HepG2 (cell line): ENCODE measurements around the gene C1orf159. TPM values are rescaled to one million over a fixed set of nuclear protein-coding genes. Genes with fewer than 3 reads are reported as not detected.

Source experiments
- ASH2L ChIP-seq: fragments of 300-600, 200-600 bp; sonication (generic); IDR thresholded peaks from 2 replicates; pipeline ENCODE4 v1.7.0; 2017; ENCODE audit warnings: low read depth, mild to moderate bottlenecking, moderate library complexity, mixed read lengths, low read length; ENCODE audit not compliant: insufficient read length
- CEBPG ChIP-seq: IDR thresholded peaks from 2 replicates; pipeline ENCODE4 v1.6.1; 2016
- FOXA1 ChIP-seq, 2 experiments: fragments of 450-650 bp in 1 of 2; sonication (generic) in 1 of 2; formaldehyde crosslinking in 1 of 2; IDR thresholded peaks; 2 replicates each; pipeline versions ENCODE4 v1.4.0 to v1.6.1; 2016 to 2020; ENCODE audit warnings: missing genetic modification reagents in 1 of 2
- GLI4 ChIP-seq: sonication (generic); formaldehyde crosslinking; IDR thresholded peaks from 2 replicates; pipeline ENCODE4 v1.5.1; 2020; ENCODE audit warnings: missing genetic modification reagents, mild to moderate bottlenecking, moderate library complexity, borderline replicate concordance
- MTERF4 ChIP-seq: sonication (generic); formaldehyde crosslinking; IDR thresholded peaks from 2 replicates; pipeline ENCODE4 v1.8.0; 2023; ENCODE audit warnings: mild to moderate bottlenecking, missing genetic modification reagents
- PHF20 ChIP-seq: sonication (generic); formaldehyde crosslinking; IDR thresholded peaks from 2 replicates; pipeline ENCODE4 v1.5.0; 2020; ENCODE audit warnings: mild to moderate bottlenecking, missing genetic modification reagents
- POGZ ChIP-seq: sonication (generic); formaldehyde crosslinking; IDR thresholded peaks from 2 replicates; pipeline ENCODE4 v1.4.0; 2020; ENCODE audit warnings: mild to moderate bottlenecking, missing genetic modification reagents
- SMAD3 ChIP-seq: sonication (generic); formaldehyde crosslinking; IDR thresholded peaks from 2 replicates; pipeline ENCODE4 v1.4.0; 2020; ENCODE audit warnings: missing genetic modification reagents
- SOX6 ChIP-seq, 2 experiments: fragments of 450-650 bp in 1 of 2; sonication (generic) in 1 of 2; formaldehyde crosslinking in 1 of 2; IDR thresholded peaks; 2 replicates each; pipeline versions ENCODE4 v1.4.0 to v1.6.1; 2017 to 2020; ENCODE audit warnings: antibody characterized with exemption in 1 of 2, mild to moderate bottlenecking in 1 of 2, missing genetic modification reagents in 1 of 2
- SP2 ChIP-seq: sonication (generic); formaldehyde crosslinking; IDR thresholded peaks from 2 replicates; pipeline ENCODE4 v1.5.1; 2020; ENCODE audit warnings: mild to moderate bottlenecking, missing genetic modification reagents
- XRCC5 ChIP-seq: fragments of 200-400 bp; formaldehyde crosslinking; optimal IDR thresholded peaks from 2 replicates; pipeline ENCODE3; 2017; ENCODE audit warnings: mild to moderate bottlenecking, low read length
- ZFP90 ChIP-seq: sonication (generic); formaldehyde crosslinking; IDR thresholded peaks from 2 replicates; pipeline ENCODE4 v1.8.0; 2022; ENCODE audit warnings: missing genetic modification reagents, mild to moderate bottlenecking, inconsistent platforms, borderline replicate concordance
- ZNF510 ChIP-seq: sonication (generic); formaldehyde crosslinking; IDR thresholded peaks from 2 replicates; pipeline ENCODE4 v1.4.0; 2020; ENCODE audit warnings: low read depth, mild to moderate bottlenecking, missing genetic modification reagents
- ZNF552 ChIP-seq: sonication (generic); formaldehyde crosslinking; IDR thresholded peaks from 2 replicates; pipeline ENCODE4 v1.9.0; 2022; ENCODE audit warnings: missing genetic modification reagents, mild to moderate bottlenecking, borderline replicate concordance
- ZNF670 ChIP-seq: sonication (generic); formaldehyde crosslinking; IDR thresholded peaks from 2 replicates; pipeline ENCODE4 v1.8.0; 2022; ENCODE audit warnings: mild to moderate bottlenecking, missing genetic modification reagents, borderline replicate concordance
- ZNF749 ChIP-seq: sonication (generic); formaldehyde crosslinking; IDR thresholded peaks from 2 replicates; pipeline ENCODE4 v1.8.0; 2022; ENCODE audit warnings: mild to moderate bottlenecking, missing genetic modification reagents, moderate library complexity, borderline replicate concordance
- polyA plus RNA-seq, 8 experiments: library from polyadenylated mRNA; depleted of rRNA in 3 of 8; stranded (reverse) in 7 of 8; unstranded in 1 of 8; fragments of >200 nt; fragmentation: Illumina TruSeq in 4 of 8; extraction: Trizol in 4 of 8; gene quantifications; 2 replicates each; pipeline versions ENCODE4 v1.2.1 to v1.2.3, GENCODE V29; 2011 to 2016; ENCODE audit warnings: low read depth in 4 of 8, missing spikeins in 1 of 8, mixed read lengths in 1 of 8; ENCODE audit not compliant: insufficient read depth in 1 of 8
- total RNA-seq, 5 experiments: library from RNA; depleted of rRNA; stranded (reverse); fragments of >200 nt; fragmentation: Illumina TruSeq; extraction: Trizol; gene quantifications; 2 replicates each; pipeline ENCODE4 v1.2.3, GENCODE V29; 2016; ENCODE audit warnings: low read depth in 1 of 5
- TF ChIP-seq, protein P1 (sequence below): sonication (generic); formaldehyde crosslinking; IDR thresholded peaks from 2 replicates; pipeline ENCODE4 v1.5.0; 2020; ENCODE audit warnings: missing genetic modification reagents, mild to moderate bottlenecking, borderline replicate concordance
- TF ChIP-seq, protein P2 (sequence below): sonication (generic); formaldehyde crosslinking; IDR thresholded peaks from 2 replicates; pipeline ENCODE4 v1.9.0; 2022; ENCODE audit warnings: missing genetic modification reagents, mild to moderate bottlenecking, borderline replicate concordance
- TF ChIP-seq, protein P3 (sequence below): sonication (generic); formaldehyde crosslinking; IDR thresholded peaks from 2 replicates; pipeline ENCODE4 v1.5.1; 2020; ENCODE audit warnings: mild to moderate bottlenecking, missing genetic modification reagents, moderate library complexity

Gene C1orf159
- total and polyA plus RNA-seq, 2 of the 13 experiments (the other 11 are each of a cell fraction or from before 2014, with no cell fraction given) = 3.8 to 6.7 TPM

GRCh38 chr1:1122981-1123480 lies 7.1 kb upstream of the C1orf159 start (continued):
- TF ChIP-seq, protein P1, sequence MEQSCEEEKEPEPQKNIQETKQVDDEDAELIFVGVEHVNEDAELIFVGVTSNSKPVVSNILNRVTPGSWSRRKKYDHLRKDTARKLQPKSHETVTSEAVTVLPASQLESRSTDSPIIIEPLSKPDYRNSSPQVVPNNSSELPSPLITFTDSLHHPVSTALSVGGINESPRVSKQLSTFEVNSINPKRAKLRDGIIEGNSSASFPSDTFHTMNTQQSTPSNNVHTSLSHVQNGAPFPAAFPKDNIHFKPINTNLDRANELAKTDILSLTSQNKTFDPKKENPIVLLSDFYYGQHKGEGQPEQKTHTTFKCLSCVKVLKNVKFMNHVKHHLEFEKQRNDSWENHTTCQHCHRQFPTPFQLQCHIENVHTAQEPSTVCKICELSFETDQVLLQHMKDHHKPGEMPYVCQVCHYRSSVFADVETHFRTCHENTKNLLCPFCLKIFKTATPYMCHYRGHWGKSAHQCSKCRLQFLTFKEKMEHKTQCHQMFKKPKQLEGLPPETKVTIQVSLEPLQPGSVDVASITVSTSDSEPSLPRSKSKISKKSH (CRISPR knock-in tag) = no peak
- TF ChIP-seq ZNF749 = no peak
- TF ChIP-seq GLI4 (CRISPR knock-in tag) = no peak
- peak; percentile 9 for TF ChIP-seq ASH2L
- no peak for TF ChIP-seq ZNF670 (CRISPR knock-in tag)
- TF ChIP-seq, protein P2, sequence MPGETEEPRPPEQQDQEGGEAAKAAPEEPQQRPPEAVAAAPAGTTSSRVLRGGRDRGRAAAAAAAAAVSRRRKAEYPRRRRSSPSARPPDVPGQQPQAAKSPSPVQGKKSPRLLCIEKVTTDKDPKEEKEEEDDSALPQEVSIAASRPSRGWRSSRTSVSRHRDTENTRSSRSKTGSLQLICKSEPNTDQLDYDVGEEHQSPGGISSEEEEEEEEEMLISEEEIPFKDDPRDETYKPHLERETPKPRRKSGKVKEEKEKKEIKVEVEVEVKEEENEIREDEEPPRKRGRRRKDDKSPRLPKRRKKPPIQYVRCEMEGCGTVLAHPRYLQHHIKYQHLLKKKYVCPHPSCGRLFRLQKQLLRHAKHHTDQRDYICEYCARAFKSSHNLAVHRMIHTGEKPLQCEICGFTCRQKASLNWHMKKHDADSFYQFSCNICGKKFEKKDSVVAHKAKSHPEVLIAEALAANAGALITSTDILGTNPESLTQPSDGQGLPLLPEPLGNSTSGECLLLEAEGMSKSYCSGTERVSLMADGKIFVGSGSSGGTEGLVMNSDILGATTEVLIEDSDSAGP = no peak
- TF ChIP-seq SMAD3 = no peak
- 0 out of 2 replicates have a peak, but pooled peaks have one; percentile 18 for TF ChIP-seq POGZ (CRISPR knock-in tag)
- TF ChIP-seq CEBPG (CRISPR knock-in tag) = no peak
- TF ChIP-seq, protein P3, sequence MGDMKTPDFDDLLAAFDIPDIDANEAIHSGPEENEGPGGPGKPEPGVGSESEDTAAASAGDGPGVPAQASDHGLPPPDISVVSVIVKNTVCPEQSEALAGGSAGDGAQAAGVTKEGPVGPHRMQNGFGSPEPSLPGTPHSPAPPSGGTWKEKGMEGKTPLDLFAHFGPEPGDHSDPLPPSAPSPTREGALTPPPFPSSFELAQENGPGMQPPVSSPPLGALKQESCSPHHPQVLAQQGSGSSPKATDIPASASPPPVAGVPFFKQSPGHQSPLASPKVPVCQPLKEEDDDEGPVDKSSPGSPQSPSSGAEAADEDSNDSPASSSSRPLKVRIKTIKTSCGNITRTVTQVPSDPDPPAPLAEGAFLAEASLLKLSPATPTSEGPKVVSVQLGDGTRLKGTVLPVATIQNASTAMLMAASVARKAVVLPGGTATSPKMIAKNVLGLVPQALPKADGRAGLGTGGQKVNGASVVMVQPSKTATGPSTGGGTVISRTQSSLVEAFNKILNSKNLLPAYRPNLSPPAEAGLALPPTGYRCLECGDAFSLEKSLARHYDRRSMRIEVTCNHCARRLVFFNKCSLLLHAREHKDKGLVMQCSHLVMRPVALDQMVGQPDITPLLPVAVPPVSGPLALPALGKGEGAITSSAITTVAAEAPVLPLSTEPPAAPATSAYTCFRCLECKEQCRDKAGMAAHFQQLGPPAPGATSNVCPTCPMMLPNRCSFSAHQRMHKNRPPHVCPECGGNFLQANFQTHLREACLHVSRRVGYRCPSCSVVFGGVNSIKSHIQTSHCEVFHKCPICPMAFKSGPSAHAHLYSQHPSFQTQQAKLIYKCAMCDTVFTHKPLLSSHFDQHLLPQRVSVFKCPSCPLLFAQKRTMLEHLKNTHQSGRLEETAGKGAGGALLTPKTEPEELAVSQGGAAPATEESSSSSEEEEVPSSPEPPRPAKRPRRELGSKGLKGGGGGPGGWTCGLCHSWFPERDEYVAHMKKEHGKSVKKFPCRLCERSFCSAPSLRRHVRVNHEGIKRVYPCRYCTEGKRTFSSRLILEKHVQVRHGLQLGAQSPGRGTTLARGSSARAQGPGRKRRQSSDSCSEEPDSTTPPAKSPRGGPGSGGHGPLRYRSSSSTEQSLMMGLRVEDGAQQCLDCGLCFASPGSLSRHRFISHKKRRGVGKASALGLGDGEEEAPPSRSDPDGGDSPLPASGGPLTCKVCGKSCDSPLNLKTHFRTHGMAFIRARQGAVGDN (CRISPR knock-in tag) = peak; percentile 9; the same call in 1 of the 2 replicates
- no peak for TF ChIP-seq FOXA1 (IDR thresholded peaks at IDR 0.05)
- TF ChIP-seq FOXA1 (CRISPR knock-in tag; IDR thresholded peaks at IDR 0.05) = peak; percentile 58; the same call in 1 of the 2 replicates
- TF ChIP-seq ZFP90 (CRISPR knock-in tag) = no peak
- no peak for TF ChIP-seq PHF20 (CRISPR knock-in tag)
- no peak for TF ChIP-seq SOX6 (IDR thresholded peaks at IDR 0.05)
- 0 out of 2 replicates have a peak, but pooled peaks have one; percentile 7 for TF ChIP-seq SOX6 (CRISPR knock-in tag; IDR thresholded peaks at IDR 0.05)
- TF ChIP-seq SP2 (CRISPR knock-in tag) = peak; percentile 14; the same call in 1 of the 2 replicates
- TF ChIP-seq ZNF552 (CRISPR knock-in tag) = no peak
- TF ChIP-seq XRCC5 = peak; percentile 54
- 0 out of 2 replicates have a peak, but pooled peaks have one; percentile 19 for TF ChIP-seq MTERF4 (CRISPR knock-in tag)
- peak; percentile 12; the same call in 1 of the 2 replicates for TF ChIP-seq ZNF510
